ENCODE measurements around the gene SLC6A5. TPM values are rescaled to one million over a fixed set of nuclear protein-coding genes. Genes with fewer than 3 reads are reported as not detected.
"Not testable (repeated sequence)": the region's sequence is repeated elsewhere in the genome, so short reads cannot be mapped to it uniquely, and the experiment has no call there.

The SLC6A5 gene
- total RNA-seq (2014; rRNA removed; shearing (Covaris generic)) = not detected in 2 replicates

GRCh38 chr11:20599221-20600019, at the start of gene SLC6A5:
Gene SLC6A5 (plus strand): TSS chr11:20599608. CDS start chr11:20599673, 65 bp downstream.
- DNase-seq (ENCODE audit: low spot score) = peak; percentile 27

GRCh38 chr11:20551096-20551495, 48.3 kb upstream of the SLC6A5 start:
- no peak for DNase-seq (ENCODE audit: low spot score)

- DNase-seq (ENCODE audit: low spot score) = no peak
Measured at GRCh38 chr11:20555783-20556182, 43.6 kb upstream of the SLC6A5 start.

- not testable (repeated sequence) for DNase-seq (ENCODE audit: low spot score)
Measured at GRCh38 chr11:20556396-20556795, 43.0 kb upstream of the SLC6A5 start.

GRCh38 chr11:20558741-20559140, 40.7 kb upstream of the SLC6A5 start:
- no peak for DNase-seq (ENCODE audit: low spot score)

GRCh38 chr11:20559523-20560300, 39.7 kb upstream of the SLC6A5 start:
- DNase-seq (ENCODE audit: low spot score) = no peak

GRCh38 chr11:20561915-20562314, 37.5 kb upstream of the SLC6A5 start:
- DNase-seq (ENCODE audit: low spot score) = no peak

GRCh38 chr11:20563866-20564265, 35.5 kb upstream of the SLC6A5 start:
- DNase-seq (ENCODE audit: low spot score) = no peak

GRCh38 chr11:20564846-20565635, 34.4 kb upstream of the SLC6A5 start:
- DNase-seq (ENCODE audit: low spot score) = no peak

GRCh38 chr11:20566115-20566514, 33.3 kb upstream of the SLC6A5 start:
- DNase-seq (ENCODE audit: low spot score) = not testable (repeated sequence)

GRCh38 chr11:20566591-20567434, 32.6 kb upstream of the SLC6A5 start:
- DNase-seq (ENCODE audit: low spot score) = no peak

- DNase-seq (ENCODE audit: low spot score) = not testable (repeated sequence)
Measured at GRCh38 chr11:20579725-20580124, 19.7 kb upstream of the SLC6A5 start.

GRCh38 chr11:20583201-20583600, 16.2 kb upstream of the SLC6A5 start:
- DNase-seq (ENCODE audit: low spot score) = no peak

- peak; percentile 14 for DNase-seq (ENCODE audit: low spot score)
Measured at GRCh38 chr11:20584093-20584774, 15.2 kb upstream of the SLC6A5 start.

GRCh38 chr11:20589796-20590195, 9.6 kb upstream of the SLC6A5 start:
- DNase-seq (ENCODE audit: low spot score) = no peak

GRCh38 chr11:20590381-20590780, 9.0 kb upstream of the SLC6A5 start:
- DNase-seq (ENCODE audit: low spot score) = no peak

- DNase-seq (ENCODE audit: low spot score) = no peak
Measured at GRCh38 chr11:20592741-20593140, 6.7 kb upstream of the SLC6A5 start.

GRCh38 chr11:20594274-20595061, 4.9 kb upstream of the SLC6A5 start:
- no peak for DNase-seq (ENCODE audit: low spot score)

GRCh38 chr11:20595101-20595500, 4.3 kb upstream of the SLC6A5 start:
- no peak for DNase-seq (ENCODE audit: low spot score)

Measured in A172 (cell line).